SK-N-MC (cell line): ENCODE data around the gene SLC35A5.

Source experiments
- DNase-seq: peaks from one replicate; pipeline ENCODE4 v3.0.0-alpha.2; 2011; ENCODE audit warnings: low read depth, low spot score
- H3K27ac ChIP-seq: fragments of 200-600 bp; sonication (generic); 2 replicates; pipeline ENCODE4 v1.5.1; 2016; ENCODE audit warnings: mixed run types
- H3K36me3 ChIP-seq: fragments of 200-600 bp; sonication (generic); 2 replicates; pipeline ENCODE4 v1.6.1; 2017; ENCODE audit warnings: antibody characterized with exemption, low read length, mixed read lengths; ENCODE audit not compliant: insufficient read depth
- H3K4me3 ChIP-seq: fragments of 200-600 bp; sonication (generic); 2 replicates; pipeline ENCODE4 v1.5.1; 2016
- H3K9ac ChIP-seq: fragments of 200-600 bp; sonication (generic); 2 replicates; pipeline ENCODE4 v1.8.0; 2017; ENCODE audit warnings: mixed run types, mixed read lengths; ENCODE audit not compliant: insufficient read length
- H3K9me3 ChIP-seq: fragments of 200-600 bp; sonication (generic); 2 replicates; pipeline ENCODE4 v1.6.1; 2017; ENCODE audit warnings: low read depth, mild to moderate bottlenecking, antibody characterized with exemption, low read length, moderate library complexity, mixed read lengths
- EZH2 ChIP-seq: fragments of 200-600 bp; sonication (generic); IDR thresholded peaks from one replicate; pipeline ENCODE4 v1.6.1; 2017; ENCODE audit warnings: antibody characterized with exemption
- FOXP2 ChIP-seq: optimal IDR thresholded peaks from 2 replicates; pipeline ENCODE3; 2011; ENCODE audit warnings: mild to moderate bottlenecking, moderate library complexity; ENCODE audit not compliant: insufficient read depth; ENCODE audit errors: extremely low read length, control extremely low read depth
- POLR2AphosphoS5 ChIP-seq: IDR thresholded peaks from 2 replicates; pipeline ENCODE4 v1.6.1; 2012; ENCODE audit warnings: mild to moderate bottlenecking, low read depth, low read length, borderline replicate concordance

The SLC35A5 gene

DNA sequence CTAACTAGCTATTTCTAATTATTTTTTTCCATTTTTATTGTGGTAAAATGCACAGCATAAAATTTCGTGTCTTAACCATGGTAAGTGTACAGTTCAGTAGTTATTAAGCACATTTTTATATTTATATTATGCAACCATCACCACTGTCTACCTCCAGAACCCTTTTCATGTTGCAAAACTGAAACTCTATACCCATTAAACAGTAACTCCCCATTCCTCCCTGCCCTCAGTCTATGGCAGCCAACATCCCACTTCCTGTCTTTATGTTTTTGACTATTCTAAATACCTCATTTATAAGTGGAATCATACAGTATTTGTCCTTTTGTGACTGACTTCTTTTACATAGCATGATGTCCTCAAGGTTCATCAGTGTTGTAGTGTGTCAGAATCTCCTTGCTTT, 25.5 kb downstream of the SLC35A5 start:
- no peak for DNase-seq
- TF ChIP-seq POLR2AphosphoS5 = no peak
- no peak for TF ChIP-seq FOXP2
- TF ChIP-seq EZH2 = no peak

DNA sequence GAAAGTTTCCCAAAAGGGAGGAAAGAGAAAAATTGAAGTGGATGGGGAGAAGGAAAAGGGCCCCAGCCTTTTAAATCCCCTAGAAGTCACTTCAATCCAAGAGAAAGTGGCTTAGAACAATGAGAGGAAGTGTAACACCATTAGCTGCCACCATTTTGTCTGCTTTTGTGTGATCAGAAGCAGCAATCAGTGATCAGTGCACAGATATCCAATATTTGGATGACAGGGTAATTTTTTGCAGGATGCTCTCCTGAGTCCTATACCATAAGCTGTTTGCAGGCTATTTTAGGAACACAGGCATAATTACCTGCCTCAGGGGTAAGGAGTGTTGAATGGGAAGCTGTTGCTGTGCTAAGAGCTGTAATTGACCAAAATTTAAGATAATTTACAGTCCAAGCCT, 31.4 kb downstream of the SLC35A5 start:
- no peak overlapping the region for H3K9ac ChIP-seq
- TF ChIP-seq POLR2AphosphoS5 (no peak), FOXP2 (no peak), EZH2 (no peak)
- H3K9me3 ChIP-seq = no peaks in the 10 kb centered on the region
- DNase-seq = no peak
- H3K27ac ChIP-seq = no peak overlapping the region
- peaks cover 28% of the 10 kb centered on the region for H3K36me3 ChIP-seq
- H3K4me3 ChIP-seq = no peak overlapping the region

More for the DNA sequence above, 25.5 kb downstream of the SLC35A5 start:
- Histone ChIP-seq H3K9me3 (no peaks in the 10 kb centered on the region), H3K4me3 (no peak overlapping the region), H3K27ac (no peak overlapping the region), H3K9ac (no peak overlapping the region), H3K36me3 (peaks cover 25% of the 10 kb centered on the region)

DNA sequence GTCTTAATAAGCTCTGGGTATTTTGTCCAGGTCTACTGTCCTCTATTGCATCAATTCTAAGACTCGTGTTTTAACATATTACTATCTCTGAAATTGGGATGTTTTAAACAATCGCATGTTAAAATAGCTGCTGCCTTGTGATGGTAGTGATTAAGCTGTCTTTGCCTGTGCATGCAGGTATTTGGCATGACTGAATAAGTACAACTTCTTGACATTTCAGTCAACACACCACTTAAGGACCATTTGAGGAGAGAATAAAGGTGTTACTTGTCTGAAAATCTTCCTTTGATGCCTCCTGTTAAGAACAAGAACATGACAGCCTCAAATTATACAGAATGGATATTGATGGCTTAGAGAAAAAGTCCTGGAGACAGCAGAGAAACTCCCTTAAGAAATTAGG, 33.0 kb downstream of the SLC35A5 start:
- Histone ChIP-seq H3K4me3 (no peak overlapping the region), H3K9me3 (no peaks in the 10 kb centered on the region), H3K9ac (no peak overlapping the region), H3K27ac (no peak overlapping the region), H3K36me3 (peaks cover 25% of the 10 kb centered on the region)
- no peak for TF ChIP-seq EZH2
- TF ChIP-seq FOXP2 = no peak
- TF ChIP-seq POLR2AphosphoS5 = no peak
- DNase-seq = no peak

DNA sequence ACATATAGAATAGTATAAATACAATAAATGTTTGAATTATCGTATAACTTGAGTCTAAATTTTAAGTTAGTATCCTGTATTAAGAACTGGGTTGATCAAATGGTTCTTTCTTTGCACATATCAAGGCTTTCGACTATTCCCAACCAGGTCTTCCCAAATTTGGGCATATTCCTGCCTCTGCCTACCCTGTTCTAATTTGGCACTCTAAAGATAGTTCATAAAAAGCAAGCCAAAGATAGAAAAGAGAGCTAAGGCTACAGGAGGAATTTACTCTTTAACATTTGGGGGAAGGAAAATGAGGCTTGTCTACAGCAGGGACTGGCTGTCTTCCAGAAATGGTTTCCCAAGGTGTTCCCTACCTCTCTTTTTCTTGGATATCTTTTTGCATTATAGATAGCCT, 36.1 kb downstream of the SLC35A5 start:
- Histone ChIP-seq H3K9ac (no peak overlapping the region), H3K4me3 (no peak overlapping the region), H3K36me3 (peaks cover 14% of the 10 kb centered on the region; the same call in 1 of the 2 replicates), H3K9me3 (no peaks in the 10 kb centered on the region), H3K27ac (no peak overlapping the region)
- no peak for DNase-seq
- no peak for TF ChIP-seq POLR2AphosphoS5
- no peak for TF ChIP-seq EZH2
- TF ChIP-seq FOXP2 = no peak

DNA sequence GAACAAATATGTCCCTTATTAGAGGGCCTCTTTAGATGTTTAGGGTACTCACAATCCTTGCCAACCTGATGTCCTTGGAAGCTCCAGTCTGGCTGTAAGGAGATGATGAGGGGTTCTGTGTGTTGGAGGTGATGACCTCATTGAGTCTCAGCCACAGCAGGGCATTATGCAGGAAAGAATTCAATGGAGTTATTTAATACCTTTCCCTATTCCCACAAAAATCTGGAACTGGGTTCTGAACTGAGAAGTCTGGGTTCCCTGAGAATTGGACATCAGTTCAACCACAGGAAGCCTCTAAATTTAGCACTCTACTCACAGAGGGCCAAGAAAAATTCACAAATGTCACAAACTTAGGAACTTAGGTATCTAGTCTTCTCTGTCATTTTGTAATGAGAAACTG, 36.9 kb downstream of the SLC35A5 start:
- Histone ChIP-seq H3K4me3 (no peak overlapping the region), H3K27ac (no peak overlapping the region), H3K9ac (no peak overlapping the region), H3K9me3 (no peaks in the 10 kb centered on the region), H3K36me3 (peaks cover 9% of the 10 kb centered on the region; the same call in 1 of the 2 replicates)
- DNase-seq = no peak
- no peak for TF ChIP-seq FOXP2
- TF ChIP-seq EZH2 = no peak
- TF ChIP-seq POLR2AphosphoS5 = no peak

DNA sequence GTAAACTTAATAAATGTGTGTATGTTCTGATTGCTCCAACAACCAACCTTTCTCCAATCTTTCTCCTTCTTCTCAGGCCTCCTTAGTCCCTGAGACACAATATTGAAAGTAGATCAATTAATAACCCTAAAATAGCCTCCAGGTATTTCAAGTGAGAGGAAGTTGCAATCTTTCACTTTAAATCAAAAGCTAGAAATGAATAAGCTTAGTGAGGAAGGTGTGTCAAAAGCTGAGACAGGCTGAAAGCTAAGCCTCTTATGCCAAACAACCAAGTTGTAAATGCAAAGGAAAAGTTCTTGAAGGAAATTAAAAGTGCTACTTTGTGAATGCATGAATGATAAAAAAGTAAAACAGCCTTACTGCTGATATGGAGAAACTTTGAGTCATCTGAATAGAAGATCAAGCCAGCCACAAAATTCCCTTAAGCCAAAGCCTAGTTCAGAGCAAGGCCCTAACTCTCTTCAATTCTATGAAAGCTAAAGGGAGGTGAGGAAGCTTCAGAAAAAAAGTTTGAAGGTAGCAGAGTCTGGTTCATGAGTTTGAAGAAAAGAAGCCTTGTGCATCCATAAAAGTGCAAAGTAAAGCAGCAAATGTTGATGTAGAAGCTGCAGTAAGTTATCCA, 40.5 kb downstream of the SLC35A5 start:
- H3K9me3 ChIP-seq = no peaks in the 10 kb centered on the region
- peaks cover 3% of the 10 kb centered on the region; the same call in 1 of the 2 replicates for H3K36me3 ChIP-seq
- H3K27ac ChIP-seq = no peak overlapping the region
- no peak overlapping the region for H3K4me3 ChIP-seq
- no peak for DNase-seq
- no peak overlapping the region for H3K9ac ChIP-seq
- no peak for TF ChIP-seq FOXP2
- TF ChIP-seq POLR2AphosphoS5 = no peak
- no peak for TF ChIP-seq EZH2

DNA sequence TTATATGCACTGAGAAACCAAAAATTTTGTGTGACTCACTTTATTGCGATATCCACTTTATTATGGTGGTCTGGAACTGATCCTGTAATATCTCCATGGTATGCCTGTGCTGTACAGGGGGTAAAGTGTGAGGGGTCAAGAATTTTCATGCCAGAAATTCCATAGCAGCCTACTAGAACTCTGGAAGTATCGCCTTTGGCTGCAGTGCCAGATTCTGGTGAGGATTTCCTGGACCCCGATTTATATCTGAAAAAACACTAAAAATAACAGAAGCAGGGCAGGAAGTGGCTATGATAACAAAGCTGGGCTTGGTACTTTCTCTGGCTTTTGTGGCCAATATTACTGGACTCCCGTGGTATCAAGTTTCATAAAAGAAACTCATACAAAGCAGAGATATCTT, 42.7 kb downstream of the SLC35A5 start:
- no peak for TF ChIP-seq POLR2AphosphoS5
- TF ChIP-seq FOXP2 = no peak
- no peak for TF ChIP-seq EZH2
- Histone ChIP-seq H3K27ac (no peak overlapping the region), H3K36me3 (no peaks in the 10 kb centered on the region), H3K4me3 (no peak overlapping the region), H3K9me3 (no peaks in the 10 kb centered on the region), H3K9ac (no peak overlapping the region)
- DNase-seq = no peak

DNA sequence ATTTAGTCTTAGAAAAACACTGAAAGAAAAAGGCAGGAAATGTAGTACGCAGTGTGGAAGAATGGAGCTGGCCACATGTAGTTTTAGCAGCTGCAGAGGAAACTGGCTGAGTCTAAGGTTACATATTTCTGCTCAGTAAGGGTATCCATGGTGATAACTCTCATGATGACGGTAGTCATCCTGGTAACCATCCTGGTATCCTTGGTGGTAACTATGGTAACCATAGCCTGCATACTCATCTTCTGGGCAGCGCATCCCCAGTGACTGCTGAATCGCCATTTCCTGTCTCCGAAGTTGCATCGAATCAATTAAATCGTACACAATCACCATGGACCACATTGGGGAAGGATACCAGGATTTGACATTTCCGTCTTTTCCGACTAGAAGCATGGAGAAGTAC, 43.4 kb downstream of the SLC35A5 start:
- Histone ChIP-seq H3K9ac (no peak overlapping the region), H3K4me3 (no peak overlapping the region), H3K36me3 (no peaks in the 10 kb centered on the region), H3K9me3 (no peaks in the 10 kb centered on the region), H3K27ac (no peak overlapping the region)
- TF ChIP-seq FOXP2 (no peak), EZH2 (no peak), POLR2AphosphoS5 (no peak)
- no peak for DNase-seq

DNA sequence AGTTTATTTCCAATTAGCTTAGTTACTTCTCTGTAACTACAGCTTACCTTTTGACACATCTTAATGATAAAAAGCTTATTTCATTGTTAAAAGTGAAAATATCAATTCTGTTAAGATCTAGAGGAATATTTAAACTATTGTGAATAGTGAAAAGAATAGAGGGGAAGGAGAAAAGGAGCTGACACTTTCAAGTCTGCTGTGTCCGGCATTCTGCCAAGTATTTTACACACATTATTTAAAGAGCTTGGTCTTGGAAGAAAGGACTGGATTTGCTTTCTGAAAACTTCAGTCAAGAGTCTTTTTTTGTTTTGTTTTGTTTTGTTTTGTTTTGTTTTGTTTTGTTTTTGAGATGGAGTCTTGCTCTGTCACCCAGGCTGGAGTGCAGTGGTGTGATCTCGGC, 44.3 kb downstream of the SLC35A5 start:
- H3K27ac ChIP-seq = no peak overlapping the region
- TF ChIP-seq POLR2AphosphoS5 = no peak
- no peak for TF ChIP-seq FOXP2
- TF ChIP-seq EZH2 = no peak
- DNase-seq = no peak
- no peaks in the 10 kb centered on the region for H3K9me3 ChIP-seq
- H3K4me3 ChIP-seq = no peak overlapping the region
- no peak overlapping the region for H3K9ac ChIP-seq
- no peaks in the 10 kb centered on the region for H3K36me3 ChIP-seq
